Stimulated activated CD4-positive, alpha-beta T cell treated with anti-CD3 and anti-CD28 coated beads, Interleukin-1b, Interleukin-23, amount 100 ng/mL, for 48 hours (primary cell): ENCODE measurements around the gene DMP1.
A peak's percentile ranks its signal among the peaks of the same experiment; 100 is the strongest.

Source experiments
- DNase-seq: peaks from one replicate; pipeline ENCODE4 v3.0.0-alpha.2; 2020

The DMP1 gene, protein sequence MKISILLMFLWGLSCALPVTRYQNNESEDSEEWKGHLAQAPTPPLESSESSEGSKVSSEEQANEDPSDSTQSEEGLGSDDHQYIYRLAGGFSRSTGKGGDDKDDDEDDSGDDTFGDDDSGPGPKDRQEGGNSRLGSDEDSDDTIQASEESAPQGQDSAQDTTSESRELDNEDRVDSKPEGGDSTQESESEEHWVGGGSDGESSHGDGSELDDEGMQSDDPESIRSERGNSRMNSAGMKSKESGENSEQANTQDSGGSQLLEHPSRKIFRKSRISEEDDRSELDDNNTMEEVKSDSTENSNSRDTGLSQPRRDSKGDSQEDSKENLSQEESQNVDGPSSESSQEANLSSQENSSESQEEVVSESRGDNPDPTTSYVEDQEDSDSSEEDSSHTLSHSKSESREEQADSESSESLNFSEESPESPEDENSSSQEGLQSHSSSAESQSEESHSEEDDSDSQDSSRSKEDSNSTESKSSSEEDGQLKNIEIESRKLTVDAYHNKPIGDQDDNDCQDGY

DNA sequence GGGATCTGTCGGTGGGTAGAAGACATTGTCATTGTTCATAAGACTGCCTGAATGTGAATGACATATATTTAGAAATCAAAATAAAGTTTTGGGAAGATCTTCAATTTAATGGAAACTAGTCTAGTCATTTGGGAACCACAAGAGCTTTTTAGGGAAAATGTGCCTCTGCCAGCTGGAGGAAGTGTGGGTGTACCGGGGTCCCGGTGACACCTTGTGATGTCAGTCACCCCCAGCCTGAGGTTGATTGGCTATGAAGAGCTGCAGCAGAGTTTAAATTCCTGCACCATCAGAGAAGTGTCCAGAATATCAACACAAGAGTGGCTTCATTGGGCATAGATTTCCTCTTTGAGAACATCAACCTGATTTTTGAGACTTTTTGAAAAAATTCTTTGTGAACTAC, at the start of gene DMP1:
Gene DMP1, plus strand, starts transcription at position 301 of the 400 bp plus-strand sequence. CDS start 6,213 bp downstream, outside the sequence.
- DNase-seq = no peak

GRCh38 chr4:87601361-87601760, 48.7 kb upstream of the DMP1 start:
- no peak for DNase-seq

DNA sequence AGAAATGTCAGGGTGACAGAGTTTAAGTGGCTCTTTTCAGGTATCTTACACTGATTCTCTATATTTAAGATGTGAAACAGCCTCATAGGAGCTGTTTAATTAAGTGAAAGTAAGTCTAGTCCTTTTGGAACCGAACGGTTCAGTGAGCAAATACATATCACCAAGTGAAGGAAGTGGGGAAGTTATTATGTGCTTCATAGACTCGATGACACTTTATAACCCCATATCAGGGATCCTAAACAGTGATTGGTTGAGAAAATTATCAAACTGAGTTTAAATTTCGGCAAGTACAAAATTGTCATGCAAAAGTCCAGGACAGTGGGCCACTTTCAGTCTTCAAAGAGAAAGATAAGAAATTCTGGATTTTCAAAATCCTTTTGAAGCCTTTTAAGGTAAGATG, 41.9 kb upstream of the DMP1 start, which contains the start of gene DSPP:
Gene DSPP, plus strand, starts transcription at position 301 of the 400 bp plus-strand sequence. CDS start 2,380 bp downstream, outside the sequence.
- DNase-seq = no peak

DNA sequence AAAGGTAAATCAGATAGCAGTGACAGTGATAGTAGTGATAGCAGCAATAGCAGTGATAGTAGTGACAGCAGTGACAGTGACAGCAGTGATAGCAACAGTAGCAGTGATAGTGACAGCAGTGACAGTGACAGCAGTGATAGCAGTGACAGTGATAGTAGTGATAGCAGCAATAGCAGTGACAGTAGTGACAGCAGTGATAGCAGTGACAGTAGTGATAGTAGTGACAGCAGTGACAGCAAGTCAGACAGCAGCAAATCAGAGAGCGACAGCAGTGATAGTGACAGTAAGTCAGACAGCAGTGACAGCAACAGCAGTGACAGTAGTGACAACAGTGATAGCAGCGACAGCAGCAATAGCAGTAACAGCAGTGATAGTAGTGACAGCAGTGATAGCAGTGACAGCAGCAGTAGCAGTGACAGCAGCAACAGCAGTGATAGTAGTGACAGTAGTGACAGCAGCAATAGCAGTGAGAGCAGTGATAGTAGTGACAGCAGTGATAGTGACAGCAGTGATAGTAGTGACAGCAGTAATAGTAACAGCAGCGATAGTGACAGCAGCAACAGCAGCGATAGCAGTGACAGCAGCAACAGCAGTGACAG, 35.7 kb upstream of the DMP1 start:
- DNase-seq = no peak

DNA sequence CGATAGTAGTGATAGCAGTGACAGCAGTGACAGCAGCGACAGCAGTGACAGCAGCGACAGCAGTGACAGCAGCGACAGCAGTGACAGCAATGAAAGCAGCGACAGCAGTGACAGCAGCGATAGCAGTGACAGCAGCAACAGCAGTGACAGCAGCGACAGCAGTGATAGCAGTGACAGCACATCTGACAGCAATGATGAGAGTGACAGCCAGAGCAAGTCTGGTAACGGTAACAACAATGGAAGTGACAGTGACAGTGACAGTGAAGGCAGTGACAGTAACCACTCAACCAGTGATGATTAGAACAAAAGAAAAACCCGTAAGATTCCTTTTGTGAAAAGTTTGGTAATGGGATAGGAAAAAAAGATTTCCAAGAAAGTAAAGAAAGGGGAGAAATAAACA, 33.8 kb upstream of the DMP1 start:
- no peak for DNase-seq

DNA sequence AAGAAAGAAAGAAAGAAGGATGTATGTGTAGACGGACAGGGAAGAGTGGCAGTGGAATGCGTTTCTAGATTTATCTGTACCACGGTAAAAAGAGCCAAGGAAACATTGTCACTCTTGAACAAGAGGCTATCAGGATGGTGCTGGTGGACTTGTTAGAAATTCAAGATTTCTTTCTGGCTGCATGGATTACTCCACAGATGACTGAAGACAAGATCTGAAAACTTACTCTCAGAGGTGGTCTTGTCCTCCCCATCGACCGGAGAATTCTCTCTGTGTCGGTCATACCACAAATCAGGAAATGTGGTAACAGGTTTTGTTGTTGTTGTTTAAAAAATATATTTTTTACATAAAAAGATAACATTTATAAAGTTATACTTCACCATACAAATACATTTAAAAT, 30.0 kb upstream of the DMP1 start:
- no peak for DNase-seq

DNA sequence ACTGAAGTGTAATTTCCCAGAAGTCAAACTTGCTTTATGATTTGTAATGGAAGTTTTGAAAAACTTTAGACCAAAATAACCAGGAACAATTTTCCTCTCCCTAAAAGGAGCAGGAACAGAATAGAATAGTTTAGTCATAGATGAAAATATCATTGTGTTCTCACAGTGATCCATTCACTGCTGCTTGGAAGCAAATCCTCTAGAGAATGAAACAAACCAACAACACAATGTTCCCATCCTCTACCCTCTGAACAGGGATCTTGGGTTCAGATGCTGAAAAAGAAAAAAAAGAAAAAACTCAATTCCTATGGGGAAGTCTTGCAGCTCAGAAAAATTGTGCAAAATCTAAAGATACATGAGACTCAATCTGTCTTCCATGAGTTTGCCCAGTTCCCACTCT, 29.6 kb upstream of the DMP1 start:
- no peak for DNase-seq

- no peak for DNase-seq
Measured at GRCh38 chr4:87622303-87622702, 27.8 kb upstream of the DMP1 start.

- DNase-seq = no peak
Measured at GRCh38 chr4:87624698-87625097, 25.4 kb upstream of the DMP1 start.

DNA sequence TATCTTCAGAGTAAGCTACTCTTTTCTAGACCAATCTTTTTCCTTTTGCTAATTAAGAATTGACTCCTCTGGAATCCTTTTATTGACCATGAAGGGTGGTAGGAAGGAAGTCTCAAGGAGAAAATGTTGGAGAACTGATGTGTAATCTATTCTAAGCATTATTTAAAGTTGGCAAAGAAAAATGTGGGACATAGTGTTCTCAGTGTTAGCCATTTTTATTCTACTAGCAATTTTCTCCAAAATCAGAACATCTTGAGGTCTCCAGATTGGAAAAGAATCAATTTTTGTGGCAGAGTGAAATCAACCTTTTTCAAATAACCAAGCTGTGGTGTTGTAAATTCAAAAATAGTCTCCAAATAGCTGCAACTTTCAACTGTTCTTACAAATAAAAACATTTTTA, 18.4 kb upstream of the DMP1 start:
- no peak for DNase-seq

- DNase-seq = no peak
Measured at GRCh38 chr4:87632469-87632868, 17.6 kb upstream of the DMP1 start.

DNA sequence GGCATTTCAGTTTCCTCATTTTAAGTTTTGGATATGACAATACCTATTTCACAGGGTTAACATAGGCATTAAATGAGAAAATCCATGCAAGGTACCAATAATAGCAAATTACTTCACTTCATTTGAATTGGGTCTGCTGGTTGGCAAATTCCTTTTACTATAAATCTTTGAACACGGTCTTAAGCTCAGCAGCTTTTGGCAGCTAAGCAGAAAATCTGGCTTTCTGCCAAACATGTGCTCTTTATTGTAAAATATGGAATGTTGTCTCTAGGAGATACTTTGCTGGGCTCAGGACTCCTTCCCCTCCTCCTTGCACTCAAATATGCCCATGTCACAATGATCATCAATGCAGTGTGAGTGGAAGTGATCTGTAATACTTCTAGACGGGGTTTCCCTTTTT, 16.8 kb upstream of the DMP1 start:
- DNase-seq = no peak

DNA sequence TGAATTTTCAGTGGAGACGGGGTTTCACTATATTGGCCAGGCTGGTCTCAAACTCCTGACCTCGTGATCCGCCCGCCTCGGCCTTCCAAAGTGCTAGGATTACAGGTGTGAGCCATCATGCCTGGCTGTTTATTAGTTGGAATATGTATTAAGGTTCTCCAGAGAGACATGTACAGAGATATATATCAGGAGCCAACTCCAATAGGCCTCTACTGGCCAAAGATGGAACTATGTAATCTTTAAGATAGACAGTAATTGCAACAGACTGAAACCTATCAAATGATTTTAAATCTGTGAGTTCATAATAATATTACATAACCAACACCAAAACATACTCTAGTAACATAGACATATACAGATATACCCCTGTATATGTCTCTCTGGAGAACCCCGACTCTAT, 5.8 kb upstream of the DMP1 start:
- DNase-seq = no peak

GRCh38 chr4:87650938-87651337, 858 bp downstream of the DMP1 start:
- no peak for DNase-seq

DNA sequence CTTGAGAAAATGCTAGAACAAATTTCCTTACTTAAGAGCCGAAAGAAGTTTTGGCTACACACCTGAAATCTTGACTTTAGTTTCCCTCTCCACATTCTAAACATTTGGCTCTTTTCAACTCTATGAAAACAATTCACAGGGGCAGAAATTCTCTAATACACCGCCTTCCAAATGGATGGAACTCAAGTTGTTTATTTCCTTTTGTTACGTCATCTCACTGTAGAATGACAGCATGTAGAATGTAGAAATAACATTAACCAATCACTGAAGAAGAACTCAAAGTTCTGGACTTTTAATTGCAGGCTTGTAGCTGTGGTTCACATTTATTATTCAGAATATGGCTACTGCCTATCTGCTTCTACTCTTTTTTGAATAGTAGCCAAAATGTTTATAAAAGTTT, 1.9 kb downstream of the DMP1 start:
- DNase-seq = no peak

DNA sequence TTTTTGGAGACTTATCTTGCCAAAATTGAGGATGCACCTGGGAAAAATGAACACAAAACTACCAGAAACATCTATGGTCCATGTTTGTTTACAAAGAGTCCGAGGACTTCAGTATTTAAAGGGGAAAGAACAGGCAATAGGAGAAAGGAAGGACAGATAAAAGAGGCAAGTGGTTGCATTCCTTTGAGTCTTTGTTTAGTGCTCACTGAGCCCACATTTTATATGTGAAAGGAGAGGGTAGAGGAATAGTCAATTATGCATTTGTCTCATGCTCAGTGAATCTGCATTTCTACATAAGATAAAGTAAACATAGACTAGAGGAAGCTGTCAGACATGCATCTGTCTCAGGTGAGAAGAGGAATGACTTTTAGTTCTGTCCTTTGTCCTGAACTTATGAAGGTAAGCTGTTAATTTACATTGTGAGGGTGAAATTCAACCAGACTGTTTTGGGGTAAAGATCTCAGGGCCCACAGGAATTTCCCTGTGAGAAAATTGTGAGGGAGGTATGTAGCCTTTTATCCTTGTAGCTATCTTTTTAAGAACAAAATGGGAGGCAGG, 4.5 kb downstream of the DMP1 start:
- DNase-seq = no peak

DNA sequence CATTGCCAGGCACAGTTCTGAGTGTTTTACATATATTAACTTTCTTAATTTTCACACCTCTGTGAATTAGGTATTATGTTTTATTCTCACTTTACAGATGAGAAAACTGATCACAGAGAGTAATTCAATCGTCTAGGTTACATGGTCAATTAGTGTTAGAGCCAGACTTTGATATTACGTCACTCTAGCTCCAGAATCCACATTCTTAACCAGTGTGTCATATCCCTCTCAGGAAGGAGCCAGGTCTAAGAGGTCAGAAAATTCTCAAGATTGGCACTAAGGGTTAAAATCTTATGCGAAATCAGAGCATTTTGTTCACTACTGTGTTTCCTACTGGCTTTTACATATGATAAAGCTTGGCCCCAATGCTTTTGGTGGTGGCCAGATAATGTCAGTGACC, 7.4 kb downstream of the DMP1 start:
- no peak for DNase-seq

- DNase-seq = no peak
Measured at GRCh38 chr4:87659247-87659931, 9.3 kb downstream of the DMP1 start.

- DNase-seq = no peak
Measured at GRCh38 chr4:87662871-87663270, 12.8 kb downstream of the DMP1 start.

DNA sequence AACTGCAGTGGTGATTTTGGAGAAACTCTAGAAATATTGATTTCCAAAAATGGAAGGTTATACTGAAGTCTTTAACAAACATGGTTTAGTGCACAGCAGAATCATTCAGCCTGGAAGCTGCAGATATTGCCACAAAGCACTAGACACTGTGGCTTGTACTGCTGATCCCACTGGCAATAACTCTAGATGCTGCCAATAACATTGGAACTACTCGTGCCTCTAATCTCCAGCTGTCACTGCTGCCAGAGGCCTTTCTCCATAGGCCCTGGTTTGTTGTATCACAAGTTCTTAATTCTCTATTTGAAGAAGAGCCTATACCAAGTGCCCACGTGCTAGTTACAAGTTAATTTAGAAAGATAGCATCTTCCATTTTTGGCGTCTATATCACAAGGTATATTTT, 19.3 kb downstream of the DMP1 start:
- DNase-seq = no peak

DNA sequence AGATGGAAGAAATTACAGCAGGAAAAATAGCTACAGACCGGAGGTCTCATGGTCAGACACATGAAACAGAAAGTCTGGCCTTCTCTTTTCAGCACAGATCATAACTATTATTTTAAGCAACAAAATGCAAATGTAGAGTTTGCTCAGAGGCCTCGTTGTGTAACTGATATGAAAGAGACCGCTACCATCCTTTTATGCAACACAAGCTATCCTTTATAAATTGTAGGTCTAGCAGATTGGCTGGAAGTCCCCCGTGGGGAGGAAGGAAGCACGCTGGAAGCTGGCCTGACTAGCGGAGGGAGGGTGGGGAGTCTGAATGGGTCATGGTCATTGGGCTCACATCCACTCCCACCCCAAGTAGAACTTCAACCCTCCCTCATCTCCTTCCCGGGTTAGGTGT, 27.7 kb downstream of the DMP1 start:
- DNase-seq = no peak

DNA sequence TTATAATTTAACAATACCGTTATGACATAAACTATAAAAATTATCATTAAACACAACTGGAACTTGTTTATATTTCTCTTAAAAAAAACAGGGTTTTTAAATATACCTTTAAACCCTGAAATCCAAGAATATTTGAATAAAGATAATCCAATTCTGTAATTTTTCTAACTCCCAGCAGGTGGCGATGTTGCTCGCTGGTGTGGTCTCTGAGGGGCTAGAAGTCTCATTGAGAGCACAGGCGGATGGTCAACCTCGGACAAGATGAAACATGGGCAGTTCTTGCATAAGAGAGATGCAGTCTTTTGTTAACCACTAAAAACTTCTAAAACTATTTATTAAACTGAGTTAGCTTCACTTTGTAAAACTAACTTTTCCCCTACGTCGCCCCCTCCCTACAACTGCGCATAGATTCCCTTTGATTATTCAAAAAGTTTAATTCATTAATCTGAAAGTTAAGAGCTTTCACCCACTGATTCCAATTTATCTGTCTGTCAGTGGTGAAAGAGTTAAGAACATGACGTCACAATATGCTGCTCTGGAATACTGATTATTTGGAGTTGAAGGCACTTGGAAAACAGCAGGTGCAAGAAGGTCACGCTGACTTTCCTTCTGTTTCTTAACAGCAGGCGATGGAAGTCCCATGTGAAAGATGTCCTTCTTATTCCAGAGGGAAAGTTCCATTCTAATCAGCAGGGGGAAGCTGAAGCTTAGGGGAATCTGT, 29.5 kb downstream of the DMP1 start:
- DNase-seq = peak; percentile 8

- DNase-seq = no peak
Measured at GRCh38 chr4:87680271-87680670, 30.2 kb downstream of the DMP1 start.
